SK-N-SH treated with all-trans-retinoic acid at 6 μM for 48 hours (cell line): ENCODE results near the gene OCA2.

Experiments used
- ATAC-seq: fragments of 200-7000 bp; cut with Tn5 transposase; 3 replicates; pipeline ENCODE4 v1.9.1; 2020; ENCODE audit warnings: mild to moderate bottlenecking, moderate library complexity
- ARNTL ChIP-seq: fragments of 450-650 bp; formaldehyde crosslinking; IDR thresholded peaks from 2 replicates; pipeline ENCODE4 v1.5.0; 2020; ENCODE audit warnings: low read depth, mild to moderate bottlenecking, moderate library complexity, borderline replicate concordance
- BACH2 ChIP-seq: fragments of 250-450 bp; sonication (Bioruptor Pico); IDR thresholded peaks from 2 replicates; pipeline ENCODE4 v1.9.0; 2021; ENCODE audit warnings: mild to moderate bottlenecking, borderline replicate concordance
- CREB5 ChIP-seq: fragments of 250-450 bp; sonication (Bioruptor Pico); IDR thresholded peaks from 2 replicates; pipeline ENCODE4 v1.5.1; 2020; ENCODE audit warnings: low read depth, mild to moderate bottlenecking, moderate library complexity
- CSDC2 ChIP-seq: fragments of 250-450 bp; sonication (Bioruptor Pico); IDR thresholded peaks from 2 replicates; pipeline ENCODE4 v1.5.0; 2020; ENCODE audit warnings: mild to moderate bottlenecking, moderate library complexity
- CSRNP3 ChIP-seq: fragments of 250-450 bp; sonication (Bioruptor Pico); IDR thresholded peaks from 2 replicates; pipeline ENCODE4 v1.5.1; 2021; ENCODE audit warnings: mild to moderate bottlenecking, moderate library complexity
- ESRRG ChIP-seq: fragments of 250-450 bp; sonication (Bioruptor Pico); IDR thresholded peaks from 2 replicates; pipeline ENCODE4 v1.6.1; 2021; ENCODE audit warnings: mild to moderate bottlenecking
- GLIS3 ChIP-seq: fragments of 250-450 bp; sonication (Bioruptor Pico); IDR thresholded peaks from 2 replicates; pipeline ENCODE4 v1.5.0; 2020; ENCODE audit warnings: mild to moderate bottlenecking, moderate library complexity
- ISL1 ChIP-seq: fragments of 250-450 bp; sonication (Bioruptor Pico); IDR thresholded peaks from 2 replicates; pipeline ENCODE4 v2.1.2; 2022; ENCODE audit warnings: mild to moderate bottlenecking, moderate library complexity
- OSR1 ChIP-seq: fragments of 250-450 bp; sonication (Bioruptor Pico); IDR thresholded peaks from 2 replicates; pipeline ENCODE4 v1.8.0; 2022; ENCODE audit warnings: moderate library complexity, mild to moderate bottlenecking, inconsistent platforms
- POU6F1 ChIP-seq: fragments of 250-450 bp; sonication (Bioruptor Pico); IDR thresholded peaks from 2 replicates; pipeline ENCODE4 v1.8.0; 2021; ENCODE audit warnings: low read depth, mild to moderate bottlenecking, moderate library complexity, borderline replicate concordance
- PPARA ChIP-seq: fragments of 250-450 bp; sonication (Bioruptor Pico); IDR thresholded peaks from 2 replicates; pipeline ENCODE4 v1.5.0; 2020; ENCODE audit warnings: mild to moderate bottlenecking, borderline replicate concordance
- RARB ChIP-seq: fragments of 250-450 bp; sonication (Bioruptor Pico); IDR thresholded peaks from 2 replicates; pipeline ENCODE4 v1.8.0; 2021; ENCODE audit warnings: mild to moderate bottlenecking, moderate library complexity
- SNAI2 ChIP-seq: fragments of 250-450 bp; sonication (Bioruptor Pico); IDR thresholded peaks from 2 replicates; pipeline ENCODE4 v1.5.0; 2020; ENCODE audit warnings: mild to moderate bottlenecking, moderate library complexity
- TCF4 ChIP-seq: fragments of 250-450 bp; sonication (Bioruptor Pico); IDR thresholded peaks from 2 replicates; pipeline ENCODE4 v1.8.0; 2021; ENCODE audit warnings: mild to moderate bottlenecking, moderate library complexity, borderline replicate concordance
- TOX ChIP-seq: fragments of 250-450 bp; sonication (Bioruptor Pico); IDR thresholded peaks from 2 replicates; pipeline ENCODE4 v1.8.0; 2021; ENCODE audit warnings: mild to moderate bottlenecking, moderate library complexity, borderline replicate concordance
- ZC3H10 ChIP-seq: fragments of 250-450 bp; sonication (Bioruptor Pico); IDR thresholded peaks from 2 replicates; pipeline ENCODE4 v1.5.1; 2021; ENCODE audit warnings: mild to moderate bottlenecking, moderate library complexity
- ZFP3 ChIP-seq: fragments of 250-450 bp; sonication (Bioruptor Pico); IDR thresholded peaks from 2 replicates; pipeline ENCODE4 v1.5.0; 2020; ENCODE audit warnings: mild to moderate bottlenecking, moderate library complexity
- ZFP30 ChIP-seq: fragments of 450-650 bp; formaldehyde crosslinking; IDR thresholded peaks from 2 replicates; pipeline ENCODE4 v1.5.0; 2022; ENCODE audit warnings: mild to moderate bottlenecking, moderate library complexity
- ZNF70 ChIP-seq: fragments of 450-650 bp; formaldehyde crosslinking; IDR thresholded peaks from 2 replicates; pipeline ENCODE4 v1.5.0; 2020; ENCODE audit warnings: mild to moderate bottlenecking, moderate library complexity
- TF ChIP-seq, protein P1 (sequence below): fragments of 250-450 bp; sonication (Bioruptor Pico); IDR thresholded peaks from 2 replicates; pipeline ENCODE4 v1.8.0; 2020; ENCODE audit warnings: mild to moderate bottlenecking, moderate library complexity, borderline replicate concordance
- TF ChIP-seq, protein P2 (sequence below): fragments of 250-450 bp; sonication (Bioruptor Pico); IDR thresholded peaks from 2 replicates; pipeline ENCODE4 v1.5.0; 2020; ENCODE audit warnings: mild to moderate bottlenecking, moderate library complexity

Gene OCA2

DNA sequence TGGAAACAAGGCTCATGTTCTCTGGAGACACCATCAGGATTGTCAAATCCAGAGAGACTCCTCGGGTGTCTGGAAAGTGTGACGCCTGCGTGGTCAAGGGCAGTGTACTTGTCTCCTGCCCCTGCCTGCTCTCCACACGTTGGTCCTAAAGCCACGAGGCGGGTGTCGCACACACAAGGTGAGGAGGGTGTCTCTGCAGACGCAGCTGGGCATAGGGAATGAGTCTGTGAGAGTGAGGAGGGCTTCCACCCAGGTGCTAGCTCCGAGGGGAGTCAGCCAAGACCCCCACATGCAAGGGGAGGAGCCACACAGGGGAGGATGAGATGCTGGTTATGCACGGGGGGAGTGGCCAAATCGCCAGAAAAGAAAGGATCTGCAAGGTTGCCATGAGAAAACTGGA lies 27.9 kb upstream of the OCA2 start:
- TF ChIP-seq TOX (CRISPR knock-in tag) (no peak), PPARA (CRISPR knock-in tag) (no peak), RARB (CRISPR knock-in tag) (no peak), BACH2 (CRISPR knock-in tag) (no peak), CSRNP3 (CRISPR knock-in tag) (no peak), ZNF70 (no peak), CSDC2 (no peak), TCF4 (no peak), ZFP3 (CRISPR knock-in tag) (no peak), ZC3H10 (no peak), ZFP30 (CRISPR knock-in tag) (no peak)
- ATAC-seq = no peak

DNA sequence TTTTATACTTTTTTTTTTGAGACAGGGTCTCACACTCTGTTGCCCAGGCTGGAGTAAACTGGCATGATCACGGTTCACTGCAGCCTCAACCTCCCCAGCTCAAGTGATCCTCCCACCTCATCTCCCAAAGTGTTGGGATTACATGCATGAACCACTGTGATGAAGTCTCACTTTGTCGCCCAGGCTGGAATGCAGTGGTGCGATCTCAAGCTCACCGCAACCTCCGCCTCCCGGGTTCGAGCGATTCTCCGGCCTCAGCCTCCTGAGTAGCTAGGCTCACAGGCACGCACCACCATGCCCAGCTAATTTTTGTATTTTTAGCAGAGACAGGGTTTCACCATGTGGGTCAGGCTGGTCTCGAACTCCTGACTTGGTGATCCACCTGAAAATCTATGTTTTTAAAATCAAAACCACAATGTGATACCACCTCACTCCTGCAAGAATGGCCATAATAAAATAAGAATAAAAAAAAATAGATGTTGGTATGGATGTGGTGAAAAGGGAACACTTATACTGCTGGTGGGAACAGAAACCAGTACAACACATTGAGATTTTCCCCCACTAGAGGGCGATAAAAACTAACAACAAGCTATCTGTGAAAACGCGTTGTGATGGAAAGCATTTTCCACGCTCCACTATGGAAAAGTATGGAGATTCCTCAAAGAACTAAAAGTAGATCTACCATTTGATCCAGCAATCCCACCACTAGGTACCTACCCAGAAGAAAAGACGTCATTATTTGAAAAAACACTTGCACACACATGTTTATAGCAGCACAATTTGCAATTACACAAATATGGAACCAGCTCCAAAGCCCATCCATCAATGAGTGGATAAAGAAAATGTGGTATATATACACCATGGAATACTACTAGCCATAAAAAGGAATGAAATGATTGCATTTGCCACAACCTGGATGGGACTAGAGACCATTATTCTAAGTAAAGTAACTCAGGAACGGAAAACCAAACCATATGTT lies 26.8 kb upstream of the OCA2 start:
- peak; percentile 61; the same call in 2 of the 3 replicates for ATAC-seq
- TF ChIP-seq RARB (CRISPR knock-in tag) (no peak), CREB5 (CRISPR knock-in tag) (no peak), ISL1 (no peak), CSDC2 (no peak), OSR1 (CRISPR knock-in tag) (no peak), ARNTL (CRISPR knock-in tag) (no peak), ESRRG (CRISPR knock-in tag) (no peak), POU6F1 (CRISPR knock-in tag) (no peak), PPARA (CRISPR knock-in tag) (no peak), SNAI2 (CRISPR knock-in tag) (no peak), ZFP3 (CRISPR knock-in tag) (no peak), GLIS3 (CRISPR knock-in tag) (no peak), TOX (CRISPR knock-in tag) (no peak), CSRNP3 (CRISPR knock-in tag) (no peak)
- TF ChIP-seq, protein P1, sequence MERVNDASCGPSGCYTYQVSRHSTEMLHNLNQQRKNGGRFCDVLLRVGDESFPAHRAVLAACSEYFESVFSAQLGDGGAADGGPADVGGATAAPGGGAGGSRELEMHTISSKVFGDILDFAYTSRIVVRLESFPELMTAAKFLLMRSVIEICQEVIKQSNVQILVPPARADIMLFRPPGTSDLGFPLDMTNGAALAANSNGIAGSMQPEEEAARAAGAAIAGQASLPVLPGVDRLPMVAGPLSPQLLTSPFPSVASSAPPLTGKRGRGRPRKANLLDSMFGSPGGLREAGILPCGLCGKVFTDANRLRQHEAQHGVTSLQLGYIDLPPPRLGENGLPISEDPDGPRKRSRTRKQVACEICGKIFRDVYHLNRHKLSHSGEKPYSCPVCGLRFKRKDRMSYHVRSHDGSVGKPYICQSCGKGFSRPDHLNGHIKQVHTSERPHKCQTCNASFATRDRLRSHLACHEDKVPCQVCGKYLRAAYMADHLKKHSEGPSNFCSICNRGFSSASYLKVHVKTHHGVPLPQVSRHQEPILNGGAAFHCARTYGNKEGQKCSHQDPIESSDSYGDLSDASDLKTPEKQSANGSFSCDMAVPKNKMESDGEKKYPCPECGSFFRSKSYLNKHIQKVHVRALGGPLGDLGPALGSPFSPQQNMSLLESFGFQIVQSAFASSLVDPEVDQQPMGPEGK (CRISPR knock-in tag) = no peak
- TF ChIP-seq, protein P2, sequence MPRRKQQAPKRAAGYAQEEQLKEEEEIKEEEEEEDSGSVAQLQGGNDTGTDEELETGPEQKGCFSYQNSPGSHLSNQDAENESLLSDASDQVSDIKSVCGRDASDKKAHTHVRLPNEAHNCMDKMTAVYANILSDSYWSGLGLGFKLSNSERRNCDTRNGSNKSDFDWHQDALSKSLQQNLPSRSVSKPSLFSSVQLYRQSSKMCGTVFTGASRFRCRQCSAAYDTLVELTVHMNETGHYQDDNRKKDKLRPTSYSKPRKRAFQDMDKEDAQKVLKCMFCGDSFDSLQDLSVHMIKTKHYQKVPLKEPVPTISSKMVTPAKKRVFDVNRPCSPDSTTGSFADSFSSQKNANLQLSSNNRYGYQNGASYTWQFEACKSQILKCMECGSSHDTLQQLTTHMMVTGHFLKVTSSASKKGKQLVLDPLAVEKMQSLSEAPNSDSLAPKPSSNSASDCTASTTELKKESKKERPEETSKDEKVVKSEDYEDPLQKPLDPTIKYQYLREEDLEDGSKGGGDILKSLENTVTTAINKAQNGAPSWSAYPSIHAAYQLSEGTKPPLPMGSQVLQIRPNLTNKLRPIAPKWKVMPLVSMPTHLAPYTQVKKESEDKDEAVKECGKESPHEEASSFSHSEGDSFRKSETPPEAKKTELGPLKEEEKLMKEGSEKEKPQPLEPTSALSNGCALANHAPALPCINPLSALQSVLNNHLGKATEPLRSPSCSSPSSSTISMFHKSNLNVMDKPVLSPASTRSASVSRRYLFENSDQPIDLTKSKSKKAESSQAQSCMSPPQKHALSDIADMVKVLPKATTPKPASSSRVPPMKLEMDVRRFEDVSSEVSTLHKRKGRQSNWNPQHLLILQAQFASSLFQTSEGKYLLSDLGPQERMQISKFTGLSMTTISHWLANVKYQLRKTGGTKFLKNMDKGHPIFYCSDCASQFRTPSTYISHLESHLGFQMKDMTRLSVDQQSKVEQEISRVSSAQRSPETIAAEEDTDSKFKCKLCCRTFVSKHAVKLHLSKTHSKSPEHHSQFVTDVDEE (CRISPR knock-in tag) = no peak
